Measurements from ENCODE around the gene TMEM145.
A peak's percentile ranks its signal among the peaks of the same experiment; 100 is the strongest.
"Not testable (repeated sequence)": the region's sequence is repeated elsewhere in the genome, so short reads cannot be mapped to it uniquely, and the experiment has no call there.

The TMEM145 gene

GRCh38 chr19:42316223-42317211 lies 3.4 kb downstream of the TMEM145 start:
- no peak for DNase-seq

- DNase-seq: no peak
Observed at GRCh38 chr19:42317535-42317934, 4.4 kb downstream of the TMEM145 start.

GRCh38 chr19:42322305-42322704 lies 9.2 kb downstream of the TMEM145 start:
- DNase-seq: no peak

GRCh38 chr19:42323473-42323851 lies 10.4 kb downstream of the TMEM145 start:
- DNase-seq: no peak

- peak; percentile 33 for DNase-seq
Observed at GRCh38 chr19:42323852-42324654, 10.9 kb downstream of the TMEM145 start.

- no peak for DNase-seq
Observed at GRCh38 chr19:42324655-42325307, 11.7 kb downstream of the TMEM145 start.

- peak; percentile 99 for DNase-seq
Observed at GRCh38 chr19:42325308-42325895, 12.3 kb downstream of the TMEM145 start, which contains the start of gene MEGF8. Gene MEGF8 (plus strand): TSS chr19:42325635. CDS start chr19:42326244, 609 bp downstream.

GRCh38 chr19:42325896-42326771 lies 13.0 kb downstream of the TMEM145 start:
- peak; percentile 17 for DNase-seq

GRCh38 chr19:42326969-42327368 lies 13.9 kb downstream of the TMEM145 start:
- no peak for DNase-seq

GRCh38 chr19:42327381-42327780 lies 14.3 kb downstream of the TMEM145 start:
- no peak for DNase-seq

GRCh38 chr19:42328106-42328505 lies 15.0 kb downstream of the TMEM145 start:
- DNase-seq: no peak

GRCh38 chr19:42328854-42329253 lies 15.7 kb downstream of the TMEM145 start:
- DNase-seq: no peak

- no peak for DNase-seq
Observed at GRCh38 chr19:42330241-42330711, 17.2 kb downstream of the TMEM145 start.

- not testable (repeated sequence) for DNase-seq
Observed at GRCh38 chr19:42331333-42331732, 18.2 kb downstream of the TMEM145 start.

GRCh38 chr19:42332059-42332458 lies 18.9 kb downstream of the TMEM145 start:
- DNase-seq: no peak

- DNase-seq: no peak
Observed at GRCh38 chr19:42333018-42333417, 19.9 kb downstream of the TMEM145 start.

GRCh38 chr19:42333975-42334696 lies 21.0 kb downstream of the TMEM145 start:
- no peak for DNase-seq

GRCh38 chr19:42334697-42335373 lies 21.7 kb downstream of the TMEM145 start:
- no peak for DNase-seq

GRCh38 chr19:42335374-42335936 lies 22.3 kb downstream of the TMEM145 start:
- no peak for DNase-seq

- DNase-seq: no peak
Observed at GRCh38 chr19:42335971-42336370, 22.9 kb downstream of the TMEM145 start.

Data from CD4-positive, alpha-beta T cell treated with Interleukin-21 for 1 hour (primary cell).